IPS-15b (cell line): ENCODE data around the gene SRRM4.

Experiments
- H3K27me3 ChIP-seq: one replicate; pipeline ENCODE4 v1.6.1; 2013; ENCODE audit warnings: low read length; ENCODE audit not compliant: control insufficient read depth, insufficient read depth
- H3K36me3 ChIP-seq: one replicate; pipeline ENCODE4 v1.6.1; 2013; ENCODE audit warnings: low read length; ENCODE audit not compliant: control insufficient read depth, insufficient read depth
- H3K4me1 ChIP-seq: one replicate; pipeline ENCODE4 v1.6.1; 2013; ENCODE audit warnings: mild to moderate bottlenecking, low read length; ENCODE audit not compliant: control insufficient read depth, insufficient read depth
- H3K4me3 ChIP-seq: one replicate; pipeline ENCODE4 v1.5.1; 2013; ENCODE audit warnings: low read depth, low read length
- H3K9ac ChIP-seq: one replicate; pipeline ENCODE4 v1.6.1; 2013; ENCODE audit warnings: low read depth, mild to moderate bottlenecking, low read length
- H3K9me3 ChIP-seq: one replicate; pipeline ENCODE4 v1.6.1; 2013; ENCODE audit warnings: mild to moderate bottlenecking, low read length; ENCODE audit not compliant: control insufficient read depth, insufficient read depth

Gene SRRM4

GRCh38 chr12:119136811-119137410 lies 155.6 kb downstream of the SRRM4 start:
- H3K27me3 ChIP-seq = no peaks in the 10 kb centered on the region
- no peaks in the 10 kb centered on the region for H3K9me3 ChIP-seq
- no peak overlapping the region for H3K9ac ChIP-seq
- H3K4me3 ChIP-seq = no peak overlapping the region
- no peaks in the 10 kb centered on the region for H3K36me3 ChIP-seq
- H3K4me1 ChIP-seq = no peaks in the 10 kb centered on the region

DNA sequence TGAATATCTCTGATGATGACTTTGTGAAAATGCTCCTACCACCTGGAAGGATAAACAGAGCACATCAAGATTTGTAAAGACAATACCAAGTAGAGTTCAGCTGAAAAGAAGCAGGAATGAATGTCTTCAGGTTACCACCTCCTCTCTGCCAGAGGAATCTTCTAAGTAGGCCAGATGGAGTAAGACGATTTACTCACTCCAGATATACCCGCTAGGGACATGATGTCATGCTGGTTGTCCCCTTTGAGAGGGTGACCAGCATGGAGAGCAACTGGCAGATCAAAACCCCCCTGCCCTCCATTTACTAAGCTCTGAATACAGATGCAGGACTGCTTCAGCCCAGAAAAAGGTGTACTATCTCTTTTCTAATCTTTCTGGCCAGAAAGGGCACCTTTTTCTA lies 158.1 kb downstream of the SRRM4 start:
- Histone ChIP-seq H3K9ac (no peak overlapping the region), H3K4me1 (no peaks in the 10 kb centered on the region), H3K4me3 (no peak overlapping the region), H3K27me3 (no peaks in the 10 kb centered on the region), H3K9me3 (no peaks in the 10 kb centered on the region), H3K36me3 (no peaks in the 10 kb centered on the region)

DNA sequence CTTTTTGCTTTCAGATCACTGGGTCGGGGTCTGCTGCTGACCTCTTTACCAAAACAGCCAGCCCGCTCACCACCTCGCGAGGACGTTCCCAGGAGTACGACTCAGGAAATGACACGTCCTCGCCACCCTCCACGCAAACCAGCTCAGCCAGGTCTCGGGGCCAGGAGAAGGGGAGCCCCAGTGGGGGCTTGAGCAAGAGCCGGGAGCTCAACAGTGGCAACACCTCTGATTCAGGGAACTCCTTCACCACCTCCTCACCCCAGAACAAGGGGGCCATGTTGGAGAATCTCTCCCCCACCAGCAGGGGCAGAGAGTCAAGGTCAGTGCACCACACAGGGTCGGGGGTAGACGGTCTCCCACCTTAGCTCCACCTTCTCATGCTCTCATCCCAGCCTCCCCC lies 164.0 kb downstream of the SRRM4 start:
- H3K4me3 ChIP-seq = no peak overlapping the region
- no peaks in the 10 kb centered on the region for H3K9me3 ChIP-seq
- H3K4me1 ChIP-seq = peaks cover 4% of the 10 kb centered on the region
- no peaks in the 10 kb centered on the region for H3K27me3 ChIP-seq
- H3K9ac ChIP-seq = no peak overlapping the region
- no peaks in the 10 kb centered on the region for H3K36me3 ChIP-seq

DNA sequence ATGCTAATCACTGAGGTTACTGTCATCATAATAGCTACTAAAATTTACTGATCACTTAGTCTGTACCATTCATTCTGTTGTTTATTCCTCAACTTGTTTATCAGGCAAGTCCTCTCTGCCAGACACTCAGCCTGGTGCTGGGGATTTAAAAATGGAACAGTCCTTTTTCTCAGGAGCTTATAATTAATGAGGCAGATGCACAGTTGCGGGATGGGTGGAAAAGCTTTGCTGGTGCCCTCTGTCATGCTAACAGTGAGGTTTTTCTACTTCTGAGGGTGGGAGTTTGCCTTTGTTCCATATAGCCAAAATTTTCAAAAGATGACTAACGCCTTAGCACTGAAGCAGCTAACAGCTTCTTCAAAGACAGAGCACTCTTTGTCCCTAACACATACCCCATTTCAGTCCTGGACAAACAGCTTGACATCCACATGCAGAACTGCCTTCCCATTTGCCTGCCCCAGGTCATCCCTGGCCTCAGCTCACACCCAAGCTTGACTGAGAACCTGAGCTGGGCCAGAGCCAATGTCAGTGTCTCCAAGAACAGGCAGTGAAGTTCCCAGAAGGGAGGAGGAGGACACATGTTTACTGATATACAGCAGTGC lies 166.6 kb downstream of the SRRM4 start:
- H3K4me1 ChIP-seq = peaks cover 7% of the 10 kb centered on the region
- no peak overlapping the region for H3K9ac ChIP-seq
- H3K9me3 ChIP-seq = no peaks in the 10 kb centered on the region
- H3K4me3 ChIP-seq = no peak overlapping the region
- H3K36me3 ChIP-seq = no peaks in the 10 kb centered on the region
- H3K27me3 ChIP-seq = no peaks in the 10 kb centered on the region

DNA sequence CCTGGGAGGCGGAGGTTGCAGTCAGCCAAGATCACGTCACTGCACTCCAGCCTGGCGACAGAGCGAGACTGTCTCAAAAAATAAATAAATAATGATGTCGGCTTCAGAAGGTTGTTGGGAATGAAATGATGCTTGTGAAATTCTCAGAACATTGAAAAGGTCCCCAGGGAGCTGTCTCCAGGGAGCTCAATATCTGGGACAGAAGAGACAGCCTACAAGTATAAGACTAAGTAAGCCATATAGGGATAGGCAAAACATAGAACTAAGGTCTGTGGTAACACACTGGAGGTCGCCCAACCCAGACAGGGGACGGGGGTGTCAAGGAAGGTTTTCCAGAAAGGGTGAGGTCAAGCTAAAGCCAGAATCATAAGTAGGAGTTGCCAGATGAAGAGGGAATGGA lies 167.9 kb downstream of the SRRM4 start:
- H3K9me3 ChIP-seq = no peaks in the 10 kb centered on the region
- no peaks in the 10 kb centered on the region for H3K36me3 ChIP-seq
- no peak overlapping the region for H3K9ac ChIP-seq
- no peaks in the 10 kb centered on the region for H3K27me3 ChIP-seq
- H3K4me3 ChIP-seq = no peak overlapping the region
- H3K4me1 ChIP-seq = peaks cover 10% of the 10 kb centered on the region

GRCh38 chr12:119151445-119152026 lies 170.2 kb downstream of the SRRM4 start:
- Histone ChIP-seq H3K4me3 (no peak overlapping the region), H3K27me3 (no peaks in the 10 kb centered on the region), H3K36me3 (no peaks in the 10 kb centered on the region), H3K9ac (no peak overlapping the region), H3K4me1 (peaks cover 11% of the 10 kb centered on the region), H3K9me3 (no peaks in the 10 kb centered on the region)

DNA sequence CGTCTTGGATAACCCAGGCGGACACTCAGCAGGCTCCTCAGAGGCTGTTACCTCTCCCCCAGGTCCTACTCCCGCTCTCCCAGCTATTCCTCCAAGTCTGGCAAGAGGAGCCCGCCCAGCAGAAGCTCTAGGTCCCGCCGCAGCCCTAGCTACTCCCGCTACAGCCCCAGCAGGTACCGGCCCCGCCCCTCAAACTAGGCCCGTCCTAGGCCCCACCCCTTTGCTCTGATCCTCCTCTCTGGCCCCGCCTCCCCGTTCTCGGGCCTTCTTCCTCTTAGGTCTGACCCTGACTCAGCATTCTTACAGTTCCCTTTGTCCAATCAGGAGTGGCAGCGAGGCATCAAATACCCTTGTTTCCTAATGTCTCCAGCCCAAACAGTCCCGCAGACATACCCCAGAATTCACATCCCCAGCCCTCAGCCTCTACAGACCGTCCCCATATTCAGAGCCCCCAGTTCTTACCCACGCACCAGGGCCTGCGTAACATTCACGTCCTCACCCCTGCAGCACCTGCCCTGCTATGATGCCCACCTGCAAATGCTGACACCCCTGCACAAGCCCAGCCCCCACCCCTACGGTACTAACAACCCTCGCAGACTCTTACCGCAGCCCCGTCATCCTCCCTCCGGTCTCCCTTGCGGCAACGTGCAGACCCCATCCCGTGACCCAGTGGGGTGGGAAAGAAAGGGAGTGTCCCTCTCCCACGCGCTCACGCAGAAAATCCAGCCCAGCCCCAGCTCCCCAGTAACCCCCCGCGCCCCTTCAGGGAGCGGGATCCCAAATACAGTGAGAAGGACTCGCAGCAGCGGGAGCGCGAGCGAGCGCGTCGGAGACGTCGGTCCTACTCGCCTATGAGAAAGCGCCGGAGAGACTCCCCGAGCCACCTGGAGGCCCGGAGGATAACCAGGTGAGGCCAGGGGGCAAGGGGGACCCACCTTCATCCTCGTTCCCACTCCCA lies 172.4 kb downstream of the SRRM4 start:
- Histone ChIP-seq H3K9me3 (no peaks in the 10 kb centered on the region), H3K9ac (peak overlapping the region; percentile 79), H3K27me3 (no peaks in the 10 kb centered on the region), H3K4me1 (peaks cover 11% of the 10 kb centered on the region), H3K36me3 (no peaks in the 10 kb centered on the region), H3K4me3 (peak overlapping the region; percentile 91)

- Histone ChIP-seq H3K4me3 (peak overlapping the region; percentile 91), H3K9ac (peak overlapping the region; percentile 79), H3K36me3 (no peaks in the 10 kb centered on the region), H3K4me1 (peaks cover 11% of the 10 kb centered on the region), H3K9me3 (no peaks in the 10 kb centered on the region), H3K27me3 (no peaks in the 10 kb centered on the region)
Measured at GRCh38 chr12:119154435-119154818, 173.1 kb downstream of the SRRM4 start.

DNA sequence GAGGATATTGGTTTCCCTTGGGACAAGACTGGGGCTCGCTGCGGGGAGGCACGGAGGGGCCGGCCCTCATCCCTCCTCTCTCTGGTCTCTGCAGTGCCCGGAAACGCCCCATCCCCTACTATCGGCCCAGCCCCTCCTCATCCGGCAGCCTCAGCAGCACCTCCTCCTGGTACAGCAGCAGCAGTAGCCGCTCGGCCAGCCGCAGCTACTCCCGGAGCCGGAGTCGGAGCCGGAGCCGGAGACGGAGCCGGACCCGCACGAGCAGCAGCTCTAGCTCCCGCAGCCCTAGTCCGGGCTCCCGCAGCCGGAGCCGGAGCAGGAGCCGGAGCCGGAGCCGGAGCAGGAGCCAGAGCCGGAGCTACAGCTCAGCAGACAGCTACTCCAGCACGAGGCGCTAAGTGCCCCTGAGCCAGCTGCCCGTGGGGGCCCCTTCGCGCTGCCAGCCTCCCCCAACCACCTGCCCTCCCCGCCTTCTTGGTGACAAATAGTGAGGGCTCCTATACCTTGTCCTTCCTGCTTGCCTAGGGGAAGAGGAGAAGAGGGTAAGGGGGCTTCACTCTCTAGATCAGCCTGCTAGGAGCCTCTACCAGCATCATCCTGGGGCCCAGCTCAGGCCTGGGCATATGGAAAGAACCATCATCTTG lies 175.2 kb downstream of the SRRM4 start:
- no peaks in the 10 kb centered on the region for H3K9me3 ChIP-seq
- H3K36me3 ChIP-seq = no peaks in the 10 kb centered on the region
- H3K4me1 ChIP-seq = peaks cover 11% of the 10 kb centered on the region
- H3K4me3 ChIP-seq = no peak overlapping the region
- H3K27me3 ChIP-seq = no peaks in the 10 kb centered on the region
- H3K9ac ChIP-seq = no peak overlapping the region

DNA sequence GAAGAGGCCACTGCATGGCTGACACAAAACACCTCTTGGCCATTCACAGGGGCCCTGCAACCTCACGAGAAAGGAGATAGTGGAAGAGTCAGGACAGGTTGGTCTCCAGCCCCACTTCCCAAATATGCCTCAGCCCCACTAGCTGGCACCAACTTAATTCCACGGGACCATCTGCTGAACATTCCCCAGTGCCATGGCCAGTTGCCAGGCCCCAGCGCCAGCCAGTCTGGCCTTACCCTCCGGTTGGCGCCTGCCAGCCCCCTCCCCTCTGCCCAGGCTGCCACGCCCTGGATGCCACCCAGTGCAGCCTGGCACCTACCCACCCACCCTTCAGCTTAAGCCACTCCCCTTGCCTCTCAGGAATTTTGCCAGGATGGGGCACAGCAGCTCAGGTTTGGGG lies 176.2 kb downstream of the SRRM4 start:
- no peak overlapping the region for H3K9ac ChIP-seq
- no peaks in the 10 kb centered on the region for H3K36me3 ChIP-seq
- H3K27me3 ChIP-seq = no peaks in the 10 kb centered on the region
- peaks cover 11% of the 10 kb centered on the region for H3K4me1 ChIP-seq
- no peaks in the 10 kb centered on the region for H3K9me3 ChIP-seq
- no peak overlapping the region for H3K4me3 ChIP-seq

GRCh38 chr12:119157978-119158377 lies 176.6 kb downstream of the SRRM4 start:
- Histone ChIP-seq H3K9me3 (no peaks in the 10 kb centered on the region), H3K36me3 (no peaks in the 10 kb centered on the region), H3K27me3 (no peaks in the 10 kb centered on the region), H3K9ac (no peak overlapping the region), H3K4me1 (peaks cover 7% of the 10 kb centered on the region), H3K4me3 (no peak overlapping the region)
